GM12878 (cell line): ENCODE measurements around the gene ZDHHC3.

Experiments used
- ASH2L ChIP-seq: fragments of 300-600, 200-600 bp; sonication (generic); IDR thresholded peaks from 2 replicates; pipeline ENCODE4 v1.6.1; 2017; ENCODE audit warnings: low read depth, mild to moderate bottlenecking, borderline replicate concordance
- CTCF ChIP-seq, 3 experiments: IDR thresholded peaks in 2 of 3; conservative IDR thresholded peaks in 1 of 3; 2 replicates each; pipeline ENCODE4 v1.5.1; 2011; ENCODE audit warnings: low read depth in 3 of 3, low read length in 3 of 3, mild to moderate bottlenecking in 3 of 3, control low read depth in 2 of 3, moderate library complexity in 2 of 3, inconsistent platforms in 1 of 3, mixed read lengths in 1 of 3; ENCODE audit not compliant: control insufficient read depth in 2 of 3, insufficient read depth in 1 of 3; ENCODE audit errors: extremely low read depth in 1 of 3
- FOXM1 ChIP-seq: IDR thresholded peaks from 2 replicates; pipeline ENCODE4 v1.6.1; 2012; ENCODE audit warnings: low read depth, mild to moderate bottlenecking, inconsistent platforms, low read length, moderate library complexity
- GABPA ChIP-seq: IDR thresholded peaks from 2 replicates; pipeline ENCODE4 v1.6.1; 2014; ENCODE audit warnings: antibody characterized with exemption, low read depth, mild to moderate bottlenecking, inconsistent platforms
- JUNB ChIP-seq: IDR thresholded peaks from 2 replicates; pipeline ENCODE4 v1.6.1; 2016; ENCODE audit warnings: antibody characterized with exemption, mild to moderate bottlenecking
- MXI1 ChIP-seq: fragments of 150-350 bp; IDR thresholded peaks from 2 replicates; pipeline ENCODE4 v1.6.1; 2011; ENCODE audit warnings: low read depth, mild to moderate bottlenecking, inconsistent platforms, low read length, improper control_type of control experiment
- NRF1 ChIP-seq: conservative IDR thresholded peaks from 2 replicates; pipeline ENCODE4 v1.6.1; 2011; ENCODE audit warnings: mild to moderate bottlenecking, low read depth, low read length, improper control_type of control experiment
- PML ChIP-seq: IDR thresholded peaks from 2 replicates; pipeline ENCODE4 v1.6.1; 2012; ENCODE audit warnings: low read length, inconsistent platforms
- POLR2A ChIP-seq: IDR thresholded peaks from 2 replicates; pipeline ENCODE4 v1.6.1; 2011; ENCODE audit warnings: low read depth, mild to moderate bottlenecking, low read length

GRCh38 chr3:44965165-44965564 is 10.8 kb downstream of the ZDHHC3 start:
- no peak for TF ChIP-seq CTCF (IDR thresholded peaks at IDR 0.05 in 2 of 3, conservative IDR thresholded peaks at IDR 0.05 in 1 of 3; ENCODE audit: control insufficient read depth in 2 of 3, extremely low read depth in 1 of 3, insufficient read depth in 1 of 3, low read depth in 3 of 3, low read length in 3 of 3)
- no peak for TF ChIP-seq POLR2A
- no peak for TF ChIP-seq ASH2L
- TF ChIP-seq NRF1: no peak
- no peak for TF ChIP-seq MXI1
- TF ChIP-seq GABPA: no peak
- no peak for TF ChIP-seq FOXM1
- no peak for TF ChIP-seq PML
- TF ChIP-seq JUNB: no peak
